Panc1 (cell line): ENCODE results near the gene LIN28B. TPM values are rescaled to one million over a fixed set of nuclear protein-coding genes. Genes with fewer than 3 reads are reported as not detected.

Experiments used
- ATAC-seq: fragments of 200-7000 bp; cut with Tn5 transposase; 2 replicates; pipeline ENCODE4 v1.9.1; 2020; ENCODE audit warnings: mild to moderate bottlenecking, moderate library complexity
- BruUV-seq: library from RNA; stranded (reverse); fragments of 400-500 nt; replicated peaks from 2 replicates; lab custom pipeline; 2021; lab: Mats Ljungman, UMichigan
- CTCF ChIA-PET: fragments of 300-600 bp; sonication (Branson Sonifier 250); formaldehyde crosslinking; loops from one replicate; lab custom pipeline; 2022; ENCODE audit warnings: antibody characterized with exemption; lab: Charles Lee
- POLR2A ChIA-PET: fragments of 300-600 bp; sonication (Branson Sonifier 250); formaldehyde crosslinking; loops from one replicate; lab custom pipeline; 2022; ENCODE audit warnings: antibody characterized with exemption; lab: Charles Lee
- DNase-seq: peaks from one replicate; pipeline ENCODE4 v3.0.0-alpha.2; 2010; ENCODE audit warnings: low read depth, low spot score
- H3K27ac ChIP-seq: 2 replicates; pipeline ENCODE4 v1.5.1; 2011; ENCODE audit warnings: mild to moderate bottlenecking, low read length, inconsistent platforms
- H3K27me3 ChIP-seq: fragments of 200-500 bp; sonication (Bioruptor generic); 2 replicates; pipeline ENCODE4 v1.6.0; 2014; ENCODE audit warnings: low read length, inconsistent platforms; ENCODE audit not compliant: control insufficient read depth, insufficient read depth
- H3K36me3 ChIP-seq: fragments of 200-500 bp; sonication (Bioruptor generic); 2 replicates; pipeline ENCODE4 v1.5.1; 2014; ENCODE audit warnings: inconsistent platforms, mild to moderate bottlenecking, low read length, moderate library complexity; ENCODE audit not compliant: control insufficient read depth, insufficient read depth
- H3K4me1 ChIP-seq: 2 replicates; pipeline ENCODE4 v1.5.1; 2011; ENCODE audit warnings: inconsistent platforms, mild to moderate bottlenecking, low read length, moderate library complexity; ENCODE audit not compliant: control insufficient read depth, insufficient read depth
- H3K4me3 ChIP-seq, 2 experiments: 2 replicates each; pipeline ENCODE4 v1.5.1; 2011 to 2012; ENCODE audit warnings: low read depth in 2 of 2, low read length in 2 of 2, mild to moderate bottlenecking in 2 of 2, inconsistent platforms in 1 of 2, moderate library complexity in 1 of 2
- H3K9me3 ChIP-seq: fragments of 200-500 bp; sonication (Bioruptor generic); 2 replicates; pipeline ENCODE4 v1.5.1; 2014; ENCODE audit warnings: low read depth, mild to moderate bottlenecking, inconsistent platforms, low read length, moderate library complexity; ENCODE audit not compliant: control insufficient read depth, insufficient read depth
- CTCF ChIP-seq: fragments of 450-650 bp; IDR thresholded peaks from 2 replicates; pipeline ENCODE4 v1.5.1; 2017; ENCODE audit warnings: mild to moderate bottlenecking
- POLR2AphosphoS5 ChIP-seq: IDR thresholded peaks from 2 replicates; pipeline ENCODE4 v1.6.1; 2012; ENCODE audit warnings: mild to moderate bottlenecking, low read depth, low read length, moderate library complexity
- REST ChIP-seq, 2 experiments: IDR thresholded peaks; 2 replicates each; pipeline ENCODE4 v1.6.1; 2011 to 2012; ENCODE audit warnings: low read depth in 2 of 2, control low read depth in 1 of 2, low read length in 1 of 2, mild to moderate bottlenecking in 1 of 2, moderate library complexity in 1 of 2; ENCODE audit not compliant: insufficient read depth in 1 of 2
- SIN3A ChIP-seq: IDR thresholded peaks from 2 replicates; pipeline ENCODE4 v1.6.1; 2012; ENCODE audit warnings: low read depth, mild to moderate bottlenecking, low read length, moderate library complexity, borderline replicate concordance; ENCODE audit not compliant: insufficient read depth
- TCF7L2 ChIP-seq: IDR thresholded peaks from 2 replicates; pipeline ENCODE4 v1.6.1; 2011; ENCODE audit warnings: mild to moderate bottlenecking, low read depth, low read length, inconsistent platforms
- in situ Hi-C: cut with HindIII; loops from 2 replicates; pipeline ENCODE4 v1.10.0; 2016; ENCODE audit warnings: low sequenced_read_pairs, low pct_unique_long_range_greater_than_20kb
- intact Hi-C: fragments of 100-400 bp; cut with micrococcal nuclease; formaldehyde crosslinking; loops from one replicate; pipeline ENCODE4 v1.10.0; 2022; ENCODE audit not compliant: unreplicated experiment
- total RNA-seq: library from RNA; stranded (reverse); gene quantifications from one replicate; pipeline ENCODE4 v1.2.1, GENCODE V29; 2021; ENCODE audit not compliant: unreplicated experiment

Gene LIN28B
- total RNA-seq, 1 experiment from 2014 or later = 5.8 TPM

GRCh38 chr6:104949206-104949605 is 7.7 kb upstream of the LIN28B start:
- ChIA-PET POLR2A (no interaction called here), CTCF (no interaction called here)
- no peaks in the 10 kb centered on the region; the same call in 1 of the 2 replicates for H3K27me3 ChIP-seq
- H3K36me3 ChIP-seq = no peaks in the 10 kb centered on the region
- H3K27ac ChIP-seq = no peak overlapping the region
- intact Hi-C loops (no loop called here), in situ Hi-C loops (no loop called here)
- TF ChIP-seq TCF7L2 (no peak), CTCF (no peak), REST (IDR thresholded peaks at IDR 0.05; ENCODE audit: insufficient read depth in 1 of 2, low read depth in 2 of 2, low read length in 1 of 2) (no peak), SIN3A (no peak), POLR2AphosphoS5 (no peak)
- no peak overlapping the region for H3K4me3 ChIP-seq
- ATAC-seq (no peak), DNase-seq (no peak)
- H3K9me3 ChIP-seq = no peaks in the 10 kb centered on the region
- H3K4me1 ChIP-seq = no peaks in the 10 kb centered on the region
- no TSS peak for BruUV-seq

- POLR2A ChIA-PET = no interaction called here
These were observed 5.2 kb upstream of the LIN28B start for GRCh38 chr6:104951677-104952076.

More at GRCh38 chr6:104951677-104952076, 5.2 kb upstream of the LIN28B start:
- ATAC-seq (no peak), DNase-seq (no peak)
- H3K4me3 ChIP-seq = no peak overlapping the region
- in situ Hi-C loops (no loop called here), intact Hi-C loops (no loop called here)
- H3K4me1 ChIP-seq = peaks cover 14% of the 10 kb centered on the region
- no peaks in the 10 kb centered on the region for H3K9me3 ChIP-seq
- H3K27me3 ChIP-seq = no peaks in the 10 kb centered on the region; the same call in 1 of the 2 replicates
- CTCF ChIA-PET = no interaction called here
- no TSS peak for BruUV-seq
- H3K27ac ChIP-seq = no peak overlapping the region; the same call in 1 of the 2 replicates
- TF ChIP-seq SIN3A = no peak
- TF ChIP-seq TCF7L2 = no peak
- no peak for TF ChIP-seq POLR2AphosphoS5
- no peak for TF ChIP-seq REST (IDR thresholded peaks at IDR 0.05; ENCODE audit: insufficient read depth in 1 of 2, low read depth in 2 of 2, low read length in 1 of 2)
- TF ChIP-seq CTCF = no peak
- no peaks in the 10 kb centered on the region for H3K36me3 ChIP-seq
